Tibial nerve (tissue), 4 donors: ENCODE measurements around the gene CORO1C. TPM values are rescaled to one million over a fixed set of nuclear protein-coding genes. Genes with fewer than 3 reads are reported as not detected.

Source experiments
- DNase-seq, 2 donors: peaks; one replicate each; pipeline ENCODE4 v3.0.0-alpha.2; 2019; ENCODE audit warnings: low spot score in 2 of 2
- H3K27ac ChIP-seq, 4 donors: fragments of 200-600 bp; sonication (generic) in 3 of 4; one replicate each; pipeline ENCODE4 v1.5.1; 2017 to 2019; ENCODE audit warnings: mild to moderate bottlenecking in 1 of 4
- H3K27me3 ChIP-seq, 2 donors: fragments of 200-600 bp; sonication (generic) in 1 of 2; one replicate each; pipeline versions ENCODE4 v1.5.1 to v1.6.0; 2017 to 2019
- H3K36me3 ChIP-seq, 3 donors: fragments of 200-600 bp; sonication (generic); one replicate each; pipeline ENCODE4 v1.5.1; 2018 to 2019
- H3K4me1 ChIP-seq, 4 donors: fragments of 200-600 bp; sonication (generic) in 3 of 4; one replicate each; pipeline ENCODE4 v1.5.1; 2017 to 2019
- H3K4me3 ChIP-seq, 4 donors: fragments of 200-600 bp; sonication (generic) in 3 of 4; one replicate each; pipeline ENCODE4 v1.5.1; 2017 to 2019; ENCODE audit warnings: mild to moderate bottlenecking in 1 of 4, moderate library complexity in 1 of 4
- H3K9me3 ChIP-seq, 4 donors: fragments of 200-600 bp; sonication (generic) in 3 of 4; one replicate each; pipeline ENCODE4 v1.5.1; 2017 to 2019
- EP300 ChIP-seq, 2 donors: sonication (generic); formaldehyde crosslinking; IDR thresholded peaks; one replicate each; pipeline ENCODE4 v1.6.1; 2017; ENCODE audit warnings: antibody characterized with exemption in 2 of 2, mild to moderate bottlenecking in 1 of 2
- POLR2A ChIP-seq, 2 donors: fragments of 450-650 bp; IDR thresholded peaks; one replicate each; pipeline ENCODE4 v1.6.1; 2017; ENCODE audit warnings: antibody characterized with exemption in 2 of 2, mild to moderate bottlenecking in 2 of 2, moderate library complexity in 2 of 2
- WGBS, 2 donors: methylation state at CpG; one replicate each; pipeline ENCODE4 v1.1.5; 2018; 5-methylcytosine and 5-hydroxymethylcytosine counted together
- total RNA-seq, 4 donors: library from RNA; depleted of rRNA; stranded (reverse); fragments of >200 nt; gene quantifications; one replicate each; pipeline ENCODE4 v1.1.0, GENCODE V29; 2016
- TF ChIP-seq, protein P1 (sequence below), 5 experiments: fragments of 200-600 bp in 3 of 5; fragments of 450-650 bp in 2 of 5; sonication (generic) in 3 of 5; IDR thresholded peaks; one replicate each; pipeline ENCODE4 v1.5.1; 2016 to 2019; ENCODE audit warnings: antibody characterized with exemption in 5 of 5, mild to moderate bottlenecking in 3 of 5, moderate library complexity in 2 of 5

Gene CORO1C
- total RNA-seq, 4 donors from 2014 or later, result 110 to 181 (median 158) TPM

- H3K4me1 ChIP-seq, result peaks cover 0 to 90% (median 43%) of the 10 kb centered on the region in 4 donors
Observed at GRCh38 chr12:108720757-108721514, 10.4 kb downstream of the CORO1C start.

GRCh38 chr12:108717243-108717642 is 14.1 kb downstream of the CORO1C start:
- H3K9me3 ChIP-seq, result no peaks in the 10 kb centered on the region
- H3K4me1 ChIP-seq, result peaks cover 0 to 79% (median 26%) of the 10 kb centered on the region in 4 donors
- WGBS, 2 donors, result 83 to 87% methylated on average over 5 of the region's 5 CpGs
- DNase-seq, result no peak
- peaks cover 0 to 5% (median 0%) of the 10 kb centered on the region in 3 donors for H3K36me3 ChIP-seq
- no peak overlapping the region for H3K4me3 ChIP-seq
- no peak overlapping the region for H3K27ac ChIP-seq
- no peaks in the 10 kb centered on the region for H3K27me3 ChIP-seq
- TF ChIP-seq POLR2A (IDR thresholded peaks at IDR 0.05) (no peak), EP300 (IDR thresholded peaks at IDR 0.05) (no peak)
- TF ChIP-seq, protein P1, sequence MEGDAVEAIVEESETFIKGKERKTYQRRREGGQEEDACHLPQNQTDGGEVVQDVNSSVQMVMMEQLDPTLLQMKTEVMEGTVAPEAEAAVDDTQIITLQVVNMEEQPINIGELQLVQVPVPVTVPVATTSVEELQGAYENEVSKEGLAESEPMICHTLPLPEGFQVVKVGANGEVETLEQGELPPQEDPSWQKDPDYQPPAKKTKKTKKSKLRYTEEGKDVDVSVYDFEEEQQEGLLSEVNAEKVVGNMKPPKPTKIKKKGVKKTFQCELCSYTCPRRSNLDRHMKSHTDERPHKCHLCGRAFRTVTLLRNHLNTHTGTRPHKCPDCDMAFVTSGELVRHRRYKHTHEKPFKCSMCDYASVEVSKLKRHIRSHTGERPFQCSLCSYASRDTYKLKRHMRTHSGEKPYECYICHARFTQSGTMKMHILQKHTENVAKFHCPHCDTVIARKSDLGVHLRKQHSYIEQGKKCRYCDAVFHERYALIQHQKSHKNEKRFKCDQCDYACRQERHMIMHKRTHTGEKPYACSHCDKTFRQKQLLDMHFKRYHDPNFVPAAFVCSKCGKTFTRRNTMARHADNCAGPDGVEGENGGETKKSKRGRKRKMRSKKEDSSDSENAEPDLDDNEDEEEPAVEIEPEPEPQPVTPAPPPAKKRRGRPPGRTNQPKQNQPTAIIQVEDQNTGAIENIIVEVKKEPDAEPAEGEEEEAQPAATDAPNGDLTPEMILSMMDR (IDR thresholded peaks at IDR 0.05), result no peak

More at GRCh38 chr12:108720757-108721514, 10.4 kb downstream of the CORO1C start:
- no peaks in the 10 kb centered on the region for H3K27me3 ChIP-seq
- TF ChIP-seq EP300 (IDR thresholded peaks at IDR 0.05), result no peak
- TF ChIP-seq, protein P1 (IDR thresholded peaks at IDR 0.05), result no peak
- TF ChIP-seq POLR2A (IDR thresholded peaks at IDR 0.05), result no peak
- no peak for DNase-seq
- WGBS, 2 donors, result 79 to 82% methylated on average over 5 of the region's 5 CpGs
- peaks cover 0 to 5% (median 0%) of the 10 kb centered on the region in 3 donors for H3K36me3 ChIP-seq
- peak overlapping the region in 2 of 4 donors; percentile 79 to 85 for H3K27ac ChIP-seq
- H3K4me3 ChIP-seq, result no peak overlapping the region
- H3K9me3 ChIP-seq, result no peaks in the 10 kb centered on the region

- TF ChIP-seq POLR2A (IDR thresholded peaks at IDR 0.05) (no peak), EP300 (IDR thresholded peaks at IDR 0.05) (no peak)
- TF ChIP-seq, protein P1 (IDR thresholded peaks at IDR 0.05), result no peak
- WGBS, 2 donors, result 95% methylated on average over 5 of the region's 5 CpGs
- no peak for DNase-seq
- Histone ChIP-seq H3K9me3 (no peaks in the 10 kb centered on the region), H3K27ac (no peak overlapping the region), H3K27me3 (no peaks in the 10 kb centered on the region), H3K36me3 (peaks cover 0 to 5% (median 0%) of the 10 kb centered on the region in 3 donors), H3K4me1 (peaks cover 0 to 74% (median 15%) of the 10 kb centered on the region in 4 donors), H3K4me3 (no peak overlapping the region)
Observed at GRCh38 chr12:108714866-108715265, 16.5 kb downstream of the CORO1C start.

DNA sequence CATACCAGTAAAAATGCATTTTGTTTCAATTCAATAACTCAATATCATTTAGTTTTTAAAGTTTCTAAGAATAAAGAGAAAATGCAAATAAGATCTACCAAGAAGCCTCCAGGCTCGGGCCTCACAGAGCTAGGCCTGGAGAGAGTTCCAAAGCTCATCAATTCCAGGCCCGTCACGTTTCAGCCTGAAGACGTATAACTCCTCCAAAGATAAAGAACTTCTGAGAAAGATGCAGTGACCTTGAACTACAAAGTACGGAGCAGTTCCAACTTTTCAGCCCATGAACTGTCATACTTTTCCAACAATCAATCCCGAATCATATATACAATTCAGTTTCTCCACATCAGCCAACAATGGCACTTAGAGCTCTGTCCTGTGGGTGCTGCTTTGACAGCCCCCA is 17.8 kb downstream of the CORO1C start:
- Histone ChIP-seq H3K4me1 (peaks cover 0 to 73% (median 18%) of the 10 kb centered on the region in 4 donors), H3K27ac (no peak overlapping the region), H3K36me3 (peaks cover 0 to 5% (median 0%) of the 10 kb centered on the region in 3 donors), H3K9me3 (no peaks in the 10 kb centered on the region), H3K4me3 (no peak overlapping the region), H3K27me3 (no peaks in the 10 kb centered on the region)
- DNase-seq, result no peak
- WGBS, 2 donors, result 37 to 48% methylated on average over 6 of the region's 6 CpGs
- TF ChIP-seq EP300 (IDR thresholded peaks at IDR 0.05), result no peak
- TF ChIP-seq, protein P1 (IDR thresholded peaks at IDR 0.05), result no peak

- H3K4me3 ChIP-seq, result no peak overlapping the region
- no peak for DNase-seq
- no peak overlapping the region for H3K27ac ChIP-seq
- H3K36me3 ChIP-seq, result peaks cover 0 to 5% (median 0%) of the 10 kb centered on the region in 3 donors
- WGBS, 2 donors, result 8 to 18% methylated on average over 2 of the region's 2 CpGs
- TF ChIP-seq, protein P1 (IDR thresholded peaks at IDR 0.05), result no peak
- no peak for TF ChIP-seq POLR2A (IDR thresholded peaks at IDR 0.05)
- peaks cover 0 to 67% (median 18%) of the 10 kb centered on the region in 4 donors for H3K4me1 ChIP-seq
- no peaks in the 10 kb centered on the region for H3K27me3 ChIP-seq
- no peaks in the 10 kb centered on the region for H3K9me3 ChIP-seq
Observed at GRCh38 chr12:108712925-108713203, 18.5 kb downstream of the CORO1C start.
